Measurements from ENCODE around the gene NAPA. TPM values are rescaled to one million over a fixed set of nuclear protein-coding genes. Genes with fewer than 3 reads are reported as not detected.
A peak's percentile ranks its signal among the peaks of the same experiment; 100 is the strongest.

NAPA gene
- total RNA-seq, 2 experiments from 2014 or later: 65.6 to 69.2 TPM

GRCh38 chr19:47512183-47512947 lies 2.5 kb downstream of the NAPA start:
- H3K4me3 Mint-ChIP-seq: peak overlapping the region; percentile 98
- DNase-seq: no peak
- peak overlapping the region; percentile 97 for H3K27ac Mint-ChIP-seq
- H3K36me3 Mint-ChIP-seq: no peaks in the 10 kb centered on the region
- H3K27me3 Mint-ChIP-seq: no peaks in the 10 kb centered on the region
- H3K4me1 Mint-ChIP-seq: peaks cover 62% of the 10 kb centered on the region
- peaks cover 4% of the 10 kb centered on the region for H3K9me3 Mint-ChIP-seq

- peaks cover 1% of the 10 kb centered on the region for H3K9me3 Mint-ChIP-seq
- no peak overlapping the region for H3K27ac Mint-ChIP-seq
- no peak overlapping the region for H3K4me3 Mint-ChIP-seq
- H3K36me3 Mint-ChIP-seq: no peaks in the 10 kb centered on the region
- no peak for DNase-seq
- H3K27me3 Mint-ChIP-seq: no peaks in the 10 kb centered on the region
- peaks cover 55% of the 10 kb centered on the region for H3K4me1 Mint-ChIP-seq
Measured at GRCh38 chr19:47511681-47512080, 3.2 kb downstream of the NAPA start.

- no peaks in the 10 kb centered on the region for H3K27me3 Mint-ChIP-seq
- H3K4me3 Mint-ChIP-seq: no peak overlapping the region
- H3K27ac Mint-ChIP-seq: no peak overlapping the region
- peaks cover 49% of the 10 kb centered on the region for H3K4me1 Mint-ChIP-seq
- H3K9me3 Mint-ChIP-seq: no peaks in the 10 kb centered on the region
- no peaks in the 10 kb centered on the region for H3K36me3 Mint-ChIP-seq
- DNase-seq: no peak
Measured at GRCh38 chr19:47511128-47511517, 3.7 kb downstream of the NAPA start.

GRCh38 chr19:47510516-47511127 lies 4.2 kb downstream of the NAPA start:
- no peaks in the 10 kb centered on the region for H3K27me3 Mint-ChIP-seq
- peaks cover 45% of the 10 kb centered on the region for H3K4me1 Mint-ChIP-seq
- H3K4me3 Mint-ChIP-seq: no peak overlapping the region
- DNase-seq: no peak
- H3K9me3 Mint-ChIP-seq: no peaks in the 10 kb centered on the region
- H3K36me3 Mint-ChIP-seq: no peaks in the 10 kb centered on the region
- no peak overlapping the region for H3K27ac Mint-ChIP-seq

- no peak overlapping the region for H3K4me3 Mint-ChIP-seq
- no peaks in the 10 kb centered on the region for H3K27me3 Mint-ChIP-seq
- DNase-seq: no peak
- H3K27ac Mint-ChIP-seq: no peak overlapping the region
- H3K36me3 Mint-ChIP-seq: no peaks in the 10 kb centered on the region
- H3K4me1 Mint-ChIP-seq: peaks cover 44% of the 10 kb centered on the region
- H3K9me3 Mint-ChIP-seq: no peaks in the 10 kb centered on the region
Measured at GRCh38 chr19:47509973-47510372, 4.9 kb downstream of the NAPA start.

GRCh38 chr19:47509170-47509847 lies 5.6 kb downstream of the NAPA start:
- peaks cover 42% of the 10 kb centered on the region for H3K4me1 Mint-ChIP-seq
- H3K9me3 Mint-ChIP-seq: no peaks in the 10 kb centered on the region
- no peak for DNase-seq
- no peak overlapping the region for H3K4me3 Mint-ChIP-seq
- H3K36me3 Mint-ChIP-seq: no peaks in the 10 kb centered on the region
- H3K27ac Mint-ChIP-seq: peak overlapping the region; percentile 52
- H3K27me3 Mint-ChIP-seq: no peaks in the 10 kb centered on the region

- DNase-seq: no peak
- Mint-ChIP-seq H3K9me3 (no peaks in the 10 kb centered on the region), H3K36me3 (no peaks in the 10 kb centered on the region), H3K27ac (no peak overlapping the region), H3K4me3 (no peak overlapping the region), H3K27me3 (no peaks in the 10 kb centered on the region), H3K4me1 (peaks cover 39% of the 10 kb centered on the region)
Measured at GRCh38 chr19:47508721-47509120, 6.1 kb downstream of the NAPA start.

GRCh38 chr19:47507924-47508553 lies 6.8 kb downstream of the NAPA start:
- DNase-seq: no peak
- H3K27me3 Mint-ChIP-seq: no peaks in the 10 kb centered on the region
- peaks cover 3% of the 10 kb centered on the region for H3K36me3 Mint-ChIP-seq
- H3K4me3 Mint-ChIP-seq: no peak overlapping the region
- H3K4me1 Mint-ChIP-seq: peaks cover 33% of the 10 kb centered on the region
- no peak overlapping the region for H3K27ac Mint-ChIP-seq
- H3K9me3 Mint-ChIP-seq: no peaks in the 10 kb centered on the region

- Mint-ChIP-seq H3K36me3 (peaks cover 3% of the 10 kb centered on the region), H3K9me3 (no peaks in the 10 kb centered on the region)
Measured at GRCh38 chr19:47507012-47507411, 7.9 kb downstream of the NAPA start.

GRCh38 chr19:47506459-47506858 lies 8.4 kb downstream of the NAPA start:
- Mint-ChIP-seq H3K27me3 (no peaks in the 10 kb centered on the region), H3K9me3 (no peaks in the 10 kb centered on the region), H3K4me3 (no peak overlapping the region), H3K36me3 (peaks cover 3% of the 10 kb centered on the region), H3K27ac (no peak overlapping the region), H3K4me1 (peaks cover 17% of the 10 kb centered on the region)
- no peak for DNase-seq

More at GRCh38 chr19:47507012-47507411, 7.9 kb downstream of the NAPA start:
- H3K4me3 Mint-ChIP-seq: no peak overlapping the region
- H3K4me1 Mint-ChIP-seq: peaks cover 22% of the 10 kb centered on the region
- H3K27ac Mint-ChIP-seq: no peak overlapping the region
- no peak for DNase-seq
- no peaks in the 10 kb centered on the region for H3K27me3 Mint-ChIP-seq

- Mint-ChIP-seq H3K27me3 (no peaks in the 10 kb centered on the region), H3K9me3 (no peaks in the 10 kb centered on the region), H3K4me1 (peaks cover 8% of the 10 kb centered on the region), H3K4me3 (no peak overlapping the region), H3K36me3 (peaks cover 3% of the 10 kb centered on the region), H3K27ac (no peak overlapping the region)
- no peak for DNase-seq
Measured at GRCh38 chr19:47505506-47505905, 9.4 kb downstream of the NAPA start.

GRCh38 chr19:47503826-47504150 lies 11.1 kb downstream of the NAPA start:
- no peak for DNase-seq
- Mint-ChIP-seq H3K4me1 (peaks cover 2% of the 10 kb centered on the region), H3K36me3 (peaks cover 5% of the 10 kb centered on the region), H3K4me3 (no peak overlapping the region), H3K9me3 (no peaks in the 10 kb centered on the region), H3K27ac (no peak overlapping the region), H3K27me3 (no peaks in the 10 kb centered on the region)

GRCh38 chr19:47503130-47503825 lies 11.6 kb downstream of the NAPA start:
- H3K9me3 Mint-ChIP-seq: no peaks in the 10 kb centered on the region
- peaks cover 2% of the 10 kb centered on the region for H3K4me1 Mint-ChIP-seq
- H3K36me3 Mint-ChIP-seq: peaks cover 5% of the 10 kb centered on the region

GRCh38 chr19:47499863-47500830 lies 14.7 kb downstream of the NAPA start:
- H3K27ac Mint-ChIP-seq: no peak overlapping the region

More at GRCh38 chr19:47503130-47503825, 11.6 kb downstream of the NAPA start:
- DNase-seq: no peak
- Mint-ChIP-seq H3K27me3 (no peaks in the 10 kb centered on the region), H3K4me3 (no peak overlapping the region), H3K27ac (no peak overlapping the region)

More at GRCh38 chr19:47499863-47500830, 14.7 kb downstream of the NAPA start:
- H3K27me3 Mint-ChIP-seq: no peaks in the 10 kb centered on the region
- H3K36me3 Mint-ChIP-seq: peaks cover 5% of the 10 kb centered on the region
- H3K4me1 Mint-ChIP-seq: no peaks in the 10 kb centered on the region
- H3K9me3 Mint-ChIP-seq: no peaks in the 10 kb centered on the region
- DNase-seq: no peak
- H3K4me3 Mint-ChIP-seq: no peak overlapping the region
